Suppressor macrophage treated with lipopolysaccharide for 1 hour (primary cell): ENCODE measurements around the gene DAND5.
A peak's percentile ranks its signal among the peaks of the same experiment; 100 is the strongest.

Experiments used
- DNase-seq, 3 donors: peaks; one replicate each; pipeline ENCODE4 v3.0.0-alpha.2; 2020 to 2022

DAND5 gene

DNA sequence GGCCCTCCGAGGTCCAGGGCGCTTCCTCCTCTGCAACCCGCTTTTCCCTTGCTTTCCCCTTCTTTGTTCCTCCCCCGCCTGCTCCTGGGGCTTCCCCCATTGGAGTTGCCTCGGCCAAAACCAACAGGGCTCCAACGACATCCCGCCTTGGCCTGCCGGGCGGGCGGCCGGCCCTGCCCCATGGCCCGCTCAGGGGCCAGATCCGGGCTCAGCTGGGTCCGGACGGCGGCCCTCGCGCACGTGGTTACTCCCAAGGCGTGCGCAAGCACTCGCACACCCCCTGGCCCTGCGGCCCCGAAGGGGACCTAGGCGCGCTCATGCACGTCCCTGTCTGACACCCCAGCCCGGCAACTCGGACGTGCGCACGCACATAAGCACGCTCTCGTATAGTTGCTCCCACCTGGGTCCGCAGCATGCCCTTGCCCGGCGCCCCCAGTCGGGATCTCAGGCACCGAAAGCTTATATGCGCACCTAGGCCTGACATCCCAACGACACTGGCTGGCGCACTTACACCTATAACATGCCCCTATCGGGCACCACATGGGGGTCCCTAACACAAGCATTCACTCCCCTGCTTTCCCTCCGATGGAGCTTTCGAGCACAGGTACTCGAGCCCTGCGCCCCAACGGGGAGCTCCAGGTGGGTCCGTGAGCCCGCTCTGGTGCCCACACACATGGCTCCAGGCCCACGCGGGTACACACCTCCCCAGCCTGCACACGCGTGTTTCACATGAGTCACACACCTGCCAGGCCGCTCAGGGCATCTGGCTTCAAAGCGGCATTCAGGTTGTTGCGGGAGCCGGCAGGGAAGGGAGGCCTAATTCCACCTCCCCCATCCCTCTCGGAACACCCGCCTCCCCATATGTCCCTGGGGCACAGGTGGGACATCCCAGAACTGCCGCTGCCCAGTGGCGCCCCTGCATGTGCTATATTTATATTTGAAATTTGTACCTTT is 40.9 kb downstream of the DAND5 start:
- DNase-seq = peak; percentile 50 to 81 (median 63)

DNA sequence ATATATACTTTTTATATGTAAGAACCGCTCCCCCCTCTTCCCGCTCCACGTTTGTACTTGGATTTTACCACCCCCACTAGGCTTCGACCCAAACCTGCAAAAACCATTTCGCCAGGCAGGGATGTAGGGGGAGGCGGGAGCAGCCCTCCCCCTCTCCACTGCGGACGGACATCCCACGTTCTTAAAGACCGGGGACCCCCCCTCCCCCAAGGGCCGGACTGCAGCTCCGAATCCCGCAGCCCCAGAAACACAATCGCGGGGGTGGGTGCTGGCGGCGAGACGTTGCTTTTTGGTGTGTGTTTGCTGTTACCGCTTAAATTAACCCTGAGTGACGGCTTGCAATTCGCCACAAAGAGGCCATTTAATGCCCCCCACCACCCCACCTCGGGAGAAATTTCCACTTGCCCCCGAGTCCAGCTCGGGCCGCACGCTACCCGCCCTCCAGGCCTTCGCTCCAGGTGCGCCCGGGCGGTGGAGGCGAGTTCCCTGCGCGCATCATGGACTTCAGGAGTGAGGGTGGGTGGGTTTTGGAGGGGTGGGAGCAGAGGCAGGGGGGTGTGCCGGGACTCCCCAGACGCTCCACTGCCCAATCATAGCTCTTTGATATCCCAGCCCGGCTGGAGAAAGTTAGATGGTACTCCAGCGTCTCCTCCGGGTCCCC is 41.7 kb downstream of the DAND5 start:
- no peak for DNase-seq

DNA sequence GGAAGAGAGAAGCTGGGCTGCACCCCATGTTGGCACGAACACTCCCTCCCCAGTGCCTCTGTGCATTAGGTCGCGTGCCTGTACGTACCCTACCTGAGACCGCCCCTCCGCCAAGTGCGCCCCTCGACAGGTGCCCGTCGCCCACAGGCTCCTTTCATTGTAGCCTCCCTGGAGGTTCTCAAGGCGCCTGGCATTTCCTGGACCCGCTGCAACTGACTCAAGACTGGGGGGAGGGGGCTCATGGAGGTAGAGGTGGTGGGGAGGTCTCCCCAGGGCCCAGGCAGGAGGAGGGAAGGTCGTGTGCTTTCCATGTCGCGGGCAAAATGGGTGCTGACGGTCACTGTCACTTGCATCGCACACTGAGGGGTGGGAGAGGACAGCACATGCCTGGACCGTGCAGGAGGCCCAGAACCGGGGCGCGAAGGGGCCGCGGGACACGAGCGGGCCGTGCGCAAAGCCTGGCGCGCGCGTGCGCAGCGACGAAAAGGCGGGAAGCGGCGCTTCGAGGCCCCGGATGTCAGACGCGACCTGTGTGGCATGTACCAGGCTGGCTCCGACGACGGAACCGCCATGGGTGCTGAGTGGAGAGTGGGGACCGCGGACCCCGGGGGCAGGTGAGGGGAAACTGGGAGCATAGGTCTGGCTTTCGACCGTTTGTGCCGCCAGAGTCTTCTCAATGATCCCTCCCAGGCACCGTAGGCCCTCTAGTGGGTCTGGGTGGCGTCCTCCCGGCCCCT is 42.4 kb downstream of the DAND5 start:
- DNase-seq = peak in 1 of 3 donors; percentile 33

DNA sequence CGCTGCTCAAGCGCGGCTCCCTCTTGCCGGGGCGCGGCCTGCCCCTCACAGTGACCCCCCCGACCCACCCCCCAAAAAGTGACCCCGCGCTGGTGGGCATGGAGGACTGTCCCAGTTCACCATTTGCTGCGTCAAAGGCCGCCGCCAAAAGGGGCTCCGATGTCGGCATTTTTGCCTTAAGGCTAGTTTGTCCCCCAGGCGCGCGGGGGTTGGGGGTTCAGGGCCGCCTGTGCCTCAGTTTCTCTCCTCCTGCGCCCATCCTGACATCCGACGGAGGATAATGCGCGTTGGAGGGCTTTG is 43.0 kb downstream of the DAND5 start:
- DNase-seq = no peak

DNA sequence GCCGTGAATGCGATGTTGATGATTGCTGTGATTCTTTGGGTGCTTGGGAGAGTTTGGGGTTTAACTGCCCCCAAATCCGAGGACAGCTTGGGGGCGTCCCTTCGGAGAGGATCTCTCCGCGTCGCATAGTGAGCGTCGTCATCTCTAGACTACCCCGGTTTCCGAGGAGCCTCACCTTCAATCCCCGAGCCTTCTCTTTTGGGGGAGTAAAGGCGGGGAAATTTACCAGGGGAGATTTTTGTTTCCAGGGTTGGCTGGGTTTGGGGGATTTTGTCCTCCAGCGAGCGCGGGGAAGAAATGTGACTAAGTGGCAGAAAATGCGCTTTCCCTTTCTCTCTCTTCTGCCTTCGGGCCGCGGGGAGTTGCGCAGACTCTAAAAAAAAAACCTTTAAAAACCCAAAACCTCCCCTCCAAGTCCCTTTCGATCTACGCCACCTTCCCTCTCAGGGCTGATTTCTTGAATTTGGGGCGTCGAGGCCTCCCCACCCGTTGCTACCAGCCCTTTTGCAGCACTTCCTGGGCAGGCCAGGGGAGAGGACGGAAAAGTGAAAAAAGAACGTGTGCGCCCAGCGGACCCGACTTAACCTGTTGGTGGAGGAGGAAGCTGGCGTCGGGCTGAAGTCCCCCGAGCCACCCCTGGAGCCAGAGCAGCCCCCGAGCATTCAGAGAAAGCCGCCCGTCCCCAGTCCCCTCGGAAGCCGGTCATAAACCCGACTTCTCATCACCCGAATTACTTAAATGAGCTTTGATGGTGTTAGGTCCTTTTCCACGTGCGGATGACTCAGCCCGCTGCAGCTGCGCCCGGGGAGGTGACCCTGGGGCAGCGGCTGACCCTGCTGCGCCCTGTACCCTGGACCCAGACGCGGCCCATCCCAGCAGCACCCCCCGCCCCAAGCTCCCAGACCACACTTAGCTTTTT is 43.6 kb downstream of the DAND5 start:
- peak; percentile 85 to 92 (median 90) for DNase-seq

DNA sequence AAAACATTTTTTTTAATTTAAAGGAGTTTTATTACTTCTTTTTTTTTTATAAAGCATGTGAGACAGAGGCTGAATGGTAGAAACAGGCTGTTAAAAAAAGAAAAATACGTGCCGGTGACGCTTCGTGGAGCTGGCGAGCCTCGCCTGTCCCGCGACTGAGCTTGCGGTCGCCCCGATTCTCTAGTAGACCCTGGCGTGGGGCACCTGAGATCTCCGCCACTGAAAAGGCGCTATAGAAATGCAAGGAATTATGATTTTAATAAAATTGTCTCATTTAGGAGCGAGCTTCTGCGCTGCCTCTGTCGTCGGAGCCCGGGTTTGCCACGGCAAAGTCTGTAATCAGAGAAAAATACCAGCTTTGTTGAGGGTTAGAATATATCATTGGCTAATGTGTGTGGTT is 44.3 kb downstream of the DAND5 start:
- DNase-seq = peak in 1 of 3 donors; percentile 22

DNA sequence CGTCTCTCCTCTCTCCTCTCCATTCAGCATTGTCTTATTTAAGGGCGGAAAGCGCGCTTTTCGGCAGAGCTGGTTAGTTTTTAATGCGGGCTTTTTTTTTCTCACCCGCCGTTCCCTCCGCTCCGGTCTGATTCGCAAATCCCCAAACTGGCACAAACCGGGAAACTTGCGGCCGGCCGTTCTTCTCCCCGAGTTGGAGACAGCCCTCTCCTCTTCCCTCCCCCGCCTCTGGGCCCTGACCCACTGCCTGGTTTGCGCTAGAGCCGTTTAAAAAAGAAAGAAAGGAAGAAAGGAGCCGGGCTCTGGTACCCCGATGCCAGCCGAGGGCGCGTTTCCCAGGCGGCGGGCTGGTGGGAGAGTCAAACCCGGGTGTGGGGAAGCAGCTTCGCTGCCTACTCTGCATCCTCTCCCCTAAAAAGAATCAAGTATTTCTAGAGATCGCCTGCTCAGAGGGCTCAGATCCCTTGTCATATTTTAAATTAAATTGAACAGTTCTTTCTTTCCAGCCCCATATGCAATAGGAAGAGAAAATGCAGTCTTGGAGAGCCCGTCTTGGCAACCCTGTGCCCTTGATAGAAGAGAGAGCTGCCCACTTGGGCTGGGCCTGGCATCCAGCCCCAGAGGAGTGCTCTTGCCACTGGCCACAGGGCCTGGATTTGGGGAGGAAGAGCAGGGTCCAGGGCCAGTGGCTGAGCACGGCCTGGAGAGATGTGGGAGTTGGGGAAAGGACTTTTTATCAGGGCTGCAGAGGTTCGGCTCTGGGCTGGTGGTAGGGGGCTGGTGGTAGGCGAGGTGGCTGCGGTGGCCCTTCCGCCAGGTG is 44.9 kb downstream of the DAND5 start:
- DNase-seq = peak; percentile 48 to 77 (median 61)

DNA sequence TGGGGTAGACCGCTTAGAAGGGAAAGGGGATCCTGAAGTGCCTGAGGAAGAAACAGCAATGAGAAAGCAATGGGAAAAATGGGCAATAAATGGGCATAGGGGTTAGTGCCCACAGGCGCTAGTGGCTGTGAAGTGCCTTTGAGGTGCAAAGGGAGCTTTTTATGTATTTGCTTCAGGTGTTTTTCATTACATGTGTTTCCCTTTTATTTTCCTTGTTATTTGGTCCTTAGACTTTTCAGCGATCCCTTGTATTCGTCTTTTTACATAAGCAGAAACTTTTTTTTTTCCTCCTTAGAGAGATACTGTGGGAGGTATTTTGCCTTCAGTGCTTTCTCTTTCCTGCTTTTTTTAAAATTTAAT is 45.5 kb downstream of the DAND5 start:
- DNase-seq = no peak

DNA sequence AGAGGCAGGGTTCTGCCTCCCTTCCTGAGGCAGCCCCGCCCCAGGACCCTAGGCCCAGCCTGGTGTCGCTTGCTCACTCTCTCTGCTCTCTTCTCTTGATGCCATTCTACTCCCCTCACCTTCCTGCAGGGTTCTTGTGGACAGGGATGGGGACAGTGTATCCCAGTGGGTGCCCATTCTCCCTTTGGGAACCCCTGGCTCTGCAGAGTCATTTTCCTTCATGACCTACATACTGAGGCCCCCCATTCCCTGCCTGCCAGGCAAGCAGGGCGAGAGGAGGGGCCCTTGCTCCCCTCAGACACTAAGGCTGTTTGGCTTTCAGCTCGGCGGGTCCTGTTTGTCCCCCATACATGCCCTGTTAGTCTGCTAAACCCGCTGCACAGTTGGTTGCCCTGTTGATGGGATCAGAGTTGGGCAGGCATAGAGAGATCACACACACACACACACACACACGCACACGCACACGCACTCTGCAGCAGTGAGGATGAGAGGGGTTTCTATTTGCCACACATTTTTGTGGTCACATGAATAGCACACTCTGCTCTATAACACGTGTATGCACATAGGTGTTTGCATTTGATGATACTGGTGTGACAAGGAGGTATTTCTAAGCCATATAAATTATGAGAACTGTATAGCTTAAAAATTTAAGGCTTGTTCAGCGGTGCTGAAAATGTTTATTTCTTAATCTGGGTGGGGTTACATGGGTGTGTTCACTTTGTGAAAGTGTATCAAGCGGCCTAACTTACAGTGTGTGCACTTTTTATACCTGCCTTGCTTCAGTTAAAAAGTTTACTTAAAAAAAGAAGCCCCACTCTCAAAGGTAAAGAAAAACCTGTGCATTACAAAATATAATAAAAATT is 46.2 kb downstream of the DAND5 start:
- no peak for DNase-seq

DNA sequence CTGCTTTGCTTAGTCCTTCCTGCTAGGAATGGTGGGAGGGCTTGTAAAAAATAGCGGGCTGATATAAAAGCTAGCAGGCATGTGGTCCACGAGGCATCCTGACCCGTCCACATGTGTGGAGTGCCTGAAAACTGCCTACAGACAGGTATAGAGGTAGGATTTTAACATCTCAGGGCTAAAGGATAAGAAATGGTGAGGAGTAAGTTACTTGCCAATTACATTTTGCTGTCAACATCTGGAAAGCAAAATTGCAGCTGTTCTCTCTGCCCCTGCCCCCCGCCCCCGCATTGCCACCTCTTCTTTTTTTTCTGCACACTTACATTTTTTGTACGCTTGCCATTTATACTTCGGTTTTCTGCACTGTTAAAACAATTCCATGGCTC is 46.9 kb downstream of the DAND5 start:
- no peak for DNase-seq

DNA sequence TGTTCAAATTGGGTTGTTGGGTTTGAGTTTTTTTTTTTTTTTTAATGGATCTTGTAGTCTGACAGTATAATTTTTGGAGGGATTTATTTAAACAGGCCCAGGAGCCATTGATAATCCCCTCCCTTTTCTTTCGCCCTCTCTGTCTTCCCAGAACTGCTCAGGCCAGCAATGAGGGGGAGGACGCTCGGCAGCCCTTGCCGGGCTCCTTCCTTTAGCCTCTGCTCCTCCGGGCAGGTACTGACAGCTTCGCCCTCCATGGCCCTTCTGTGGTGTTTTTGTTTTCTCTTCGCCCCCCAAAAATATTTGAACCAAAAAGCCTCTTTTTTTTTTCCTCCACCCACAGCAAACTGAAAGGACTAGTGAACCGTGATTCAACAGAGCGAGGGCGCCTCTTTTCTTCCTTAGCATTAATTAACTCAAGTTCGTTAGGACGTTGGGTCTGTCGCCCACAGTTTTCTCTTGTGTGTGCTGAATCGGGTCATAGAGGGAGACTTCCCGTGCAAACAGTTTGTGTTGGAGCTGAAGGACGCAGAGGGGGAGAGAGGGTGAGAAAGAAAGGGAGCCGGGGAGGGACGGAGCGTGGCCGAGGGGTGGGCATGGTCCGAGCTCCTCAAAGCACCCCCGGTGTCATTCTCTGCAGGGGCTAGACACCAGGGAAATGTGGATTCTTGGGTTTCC is 47.4 kb downstream of the DAND5 start:
- DNase-seq = no peak

DNA sequence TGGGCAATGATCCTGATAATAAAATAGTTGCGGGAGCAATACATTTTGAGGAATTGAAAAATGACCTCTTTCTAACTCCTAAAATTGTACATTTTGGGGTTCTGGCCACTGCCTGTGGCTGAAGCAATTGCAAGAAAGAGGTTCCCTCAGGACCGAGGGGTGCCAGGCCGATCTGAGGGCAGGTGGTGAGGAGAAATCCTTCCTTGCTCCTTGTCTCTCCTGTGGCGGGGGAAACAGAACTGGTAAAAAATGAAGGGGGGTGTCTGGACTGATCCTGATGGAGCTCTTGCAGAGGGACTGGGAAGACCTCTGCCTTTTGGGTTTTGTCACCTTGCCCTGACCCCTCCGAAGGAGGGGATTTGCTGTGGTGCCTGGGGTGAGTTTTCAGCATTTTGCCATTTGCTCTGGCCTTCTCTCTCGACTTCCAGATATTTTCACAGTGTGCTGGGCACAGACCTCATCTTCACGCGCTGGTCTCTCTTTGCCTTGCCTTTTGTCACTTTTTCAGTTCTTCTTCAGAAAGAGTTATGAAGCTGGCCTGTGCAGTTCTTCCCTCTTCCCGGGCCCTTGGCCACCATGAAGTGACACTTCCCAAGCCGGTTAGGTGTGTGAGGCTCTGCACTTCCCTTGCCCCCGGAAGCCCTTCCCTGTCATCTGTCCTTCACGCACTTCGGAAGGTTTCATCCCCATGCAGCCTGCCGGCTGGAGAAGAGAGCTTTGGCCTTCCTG is 48.1 kb downstream of the DAND5 start:
- DNase-seq = no peak

DNA sequence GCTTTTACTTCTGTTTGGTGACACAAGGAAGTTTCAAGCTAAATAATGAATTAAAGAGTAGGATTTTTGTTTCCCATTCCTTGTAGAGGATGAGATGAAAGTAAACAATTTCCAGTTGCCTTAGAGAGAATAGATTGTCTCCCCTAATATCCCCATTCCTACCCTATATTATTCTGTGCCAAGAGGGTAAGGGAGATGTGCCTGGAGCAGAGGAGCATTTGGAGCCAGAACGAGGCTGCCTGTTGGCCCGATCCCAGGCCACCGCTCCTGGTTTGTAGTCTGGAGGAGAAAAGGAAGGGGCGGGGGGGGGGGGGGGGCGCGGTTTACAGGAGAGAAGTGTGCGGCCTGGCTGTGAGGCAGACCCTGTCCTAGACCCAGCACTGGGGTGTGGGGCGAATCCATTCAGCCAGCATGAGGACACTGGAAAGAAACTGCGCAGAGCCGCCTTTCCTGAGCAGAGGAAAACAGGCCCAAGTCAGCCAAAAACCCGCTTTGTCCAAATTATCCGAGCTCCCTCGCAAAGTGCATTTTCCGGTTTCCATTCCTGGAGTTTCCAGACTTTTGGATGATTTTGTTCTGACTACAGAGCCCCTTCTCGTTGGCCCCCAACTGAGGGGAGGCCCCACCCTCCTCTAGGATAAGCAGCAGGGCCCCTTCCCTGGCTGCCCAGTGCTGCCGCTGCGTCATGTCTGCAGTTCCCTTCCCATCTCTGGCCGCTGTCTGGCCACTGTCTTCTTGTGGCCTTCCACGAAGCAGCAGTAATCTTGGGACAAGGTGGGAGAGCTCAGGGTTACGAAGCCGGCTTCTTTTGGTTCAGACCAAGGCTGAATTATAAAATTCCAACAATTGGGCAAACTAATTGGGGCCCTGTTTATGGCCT is 48.9 kb downstream of the DAND5 start:
- DNase-seq = no peak

DNA sequence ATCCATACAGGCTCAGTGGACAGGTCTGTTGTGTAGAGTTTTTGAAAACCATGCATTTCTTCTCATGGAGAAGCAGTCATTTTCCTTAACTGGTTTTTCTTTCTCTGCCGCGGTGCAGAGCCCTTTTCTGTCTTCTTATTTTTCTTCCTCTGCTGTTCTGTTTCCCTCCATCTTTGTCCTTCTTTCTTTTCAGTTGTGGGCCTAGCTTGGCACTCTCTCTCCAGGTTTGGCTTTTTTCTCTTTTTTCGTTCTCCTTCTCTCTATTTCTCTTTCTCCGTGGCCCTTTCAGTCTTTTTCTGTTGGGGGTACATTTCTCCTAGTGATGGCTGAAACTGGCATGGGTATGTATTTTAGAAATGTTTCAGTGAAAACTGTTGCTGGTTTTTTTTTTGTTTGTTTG is 50.0 kb downstream of the DAND5 start:
- no peak for DNase-seq

DNA sequence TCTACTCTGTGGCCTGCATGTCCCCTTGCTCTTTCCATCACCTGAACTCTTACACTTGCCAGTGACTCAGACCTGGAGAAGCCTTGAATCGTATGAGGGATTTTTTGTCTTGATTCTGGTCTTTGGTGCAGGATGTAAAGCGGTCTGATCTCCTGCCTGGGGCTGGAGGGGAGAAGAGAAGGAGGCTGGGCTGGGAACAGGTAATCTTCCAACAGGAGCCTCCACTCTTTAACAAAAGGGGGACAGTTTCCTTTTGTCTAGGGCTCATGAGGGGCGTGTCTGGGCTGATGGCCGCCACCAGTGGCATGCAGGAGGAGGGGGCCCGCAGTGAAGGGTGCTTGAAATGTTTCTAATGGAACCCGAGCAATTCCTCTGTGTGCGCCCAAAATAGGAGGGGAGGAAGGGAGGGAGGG is 50.6 kb downstream of the DAND5 start:
- DNase-seq = no peak

DNA sequence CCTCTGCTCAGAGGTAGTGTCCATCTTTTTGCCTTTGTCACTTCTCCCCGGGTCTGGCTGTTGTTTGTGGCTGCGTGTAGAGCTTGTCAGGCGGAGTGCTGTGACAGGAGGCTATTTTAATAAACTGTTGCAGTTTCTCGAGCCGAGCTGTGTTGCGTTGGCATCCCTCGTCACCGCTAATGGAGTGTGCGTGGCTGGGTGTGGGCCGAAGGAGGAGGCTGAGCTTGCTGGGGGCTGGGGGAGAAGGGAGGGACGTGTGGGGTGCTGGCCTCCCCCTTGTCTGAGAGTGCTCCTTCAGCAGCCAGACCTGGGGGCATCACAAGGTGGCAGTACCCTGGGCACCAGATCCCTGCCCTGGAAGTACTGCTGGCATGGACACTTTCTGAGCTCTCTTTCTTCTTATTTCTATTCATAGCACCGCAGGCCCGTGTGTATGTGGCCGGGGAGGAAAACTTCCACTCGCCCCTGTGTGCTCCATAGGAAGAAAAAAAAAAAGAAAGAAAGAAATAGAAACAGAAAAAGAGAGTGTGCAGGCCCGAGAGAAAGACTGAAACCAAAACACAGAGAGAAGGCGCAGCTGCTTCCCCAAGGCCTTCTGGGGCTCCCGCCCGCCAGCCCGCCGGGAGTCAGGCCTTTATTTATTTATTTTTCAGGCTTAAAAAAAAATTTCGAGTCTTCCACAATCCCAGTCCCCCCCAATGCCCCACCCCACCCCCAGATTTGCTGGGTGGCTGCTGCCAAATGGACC is 52.9 kb downstream of the DAND5 start:
- DNase-seq = peak; percentile 30 to 58 (median 44)

DNA sequence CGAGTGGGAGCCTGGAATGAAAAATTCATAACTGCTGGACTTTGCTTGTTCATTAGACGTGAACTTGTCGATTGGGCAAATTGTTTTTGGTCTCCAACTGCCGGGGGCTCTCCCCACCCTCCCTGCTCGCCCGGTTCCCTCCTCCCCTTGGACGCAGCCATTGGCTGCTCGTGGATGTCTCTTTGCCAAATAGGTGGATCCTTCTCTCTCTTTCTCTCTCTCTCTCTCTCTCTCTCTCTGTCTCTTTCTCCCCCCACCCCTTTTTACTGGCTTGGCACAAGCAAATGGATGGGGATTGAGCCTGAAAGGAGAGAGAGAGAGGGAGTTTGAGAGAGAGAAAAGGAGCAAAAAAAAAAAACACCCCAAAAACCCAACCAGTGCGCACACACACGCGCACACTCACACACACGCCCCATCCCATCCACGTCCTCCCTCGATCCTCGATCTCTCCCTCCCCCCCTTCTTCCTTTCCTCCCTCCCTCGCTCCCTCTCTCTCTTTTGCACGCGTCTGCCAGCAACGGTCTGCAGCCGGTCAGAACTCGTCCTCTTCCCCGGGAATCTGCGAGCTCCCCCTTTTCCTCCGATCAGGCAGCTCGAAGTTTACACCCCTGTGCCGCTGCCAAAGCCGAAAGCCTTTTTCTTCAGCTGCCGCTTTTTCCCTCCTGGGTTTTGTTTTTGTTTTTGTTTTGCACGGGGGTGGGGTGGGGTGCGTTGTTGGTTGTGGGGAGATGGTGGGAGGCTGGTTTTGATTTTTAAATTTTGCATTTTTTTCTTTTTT is 53.7 kb downstream of the DAND5 start:
- DNase-seq = peak; percentile 40 to 63 (median 43)
